G401.6 (cell line): Measurements from ENCODE around the gene UIMC1.

Source experiments
- FAIRE-seq: peaks from 2 replicates; lab custom pipeline; 2012; peaks lifted over from hg19 to GRCh38; lab: Jason Lieb, UNC

Gene UIMC1

GRCh38 chr5:176952531-176953193, 53.9 kb downstream of the UIMC1 start:
- no peak for FAIRE-seq

DNA sequence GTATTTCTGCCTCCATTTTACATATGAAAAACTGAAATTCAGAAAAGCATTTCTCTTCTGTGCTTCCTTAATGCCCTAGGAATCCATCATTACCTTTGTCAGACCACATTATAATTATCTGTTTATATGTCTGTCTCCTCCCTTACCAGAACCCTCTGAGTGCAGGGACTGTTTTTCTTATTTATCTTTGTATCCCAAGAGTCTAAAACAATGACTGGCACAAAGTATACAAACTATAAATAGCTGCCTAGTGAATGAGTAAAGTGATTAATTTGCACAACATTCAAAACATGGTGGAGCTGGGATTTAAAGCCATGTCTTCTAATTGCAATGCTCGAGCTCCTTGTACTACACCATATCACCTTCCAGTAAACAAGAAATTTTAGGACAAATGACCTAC, 58.1 kb downstream of the UIMC1 start:
- FAIRE-seq: no peak

GRCh38 chr5:176947847-176948246, 58.7 kb downstream of the UIMC1 start:
- no peak for FAIRE-seq

DNA sequence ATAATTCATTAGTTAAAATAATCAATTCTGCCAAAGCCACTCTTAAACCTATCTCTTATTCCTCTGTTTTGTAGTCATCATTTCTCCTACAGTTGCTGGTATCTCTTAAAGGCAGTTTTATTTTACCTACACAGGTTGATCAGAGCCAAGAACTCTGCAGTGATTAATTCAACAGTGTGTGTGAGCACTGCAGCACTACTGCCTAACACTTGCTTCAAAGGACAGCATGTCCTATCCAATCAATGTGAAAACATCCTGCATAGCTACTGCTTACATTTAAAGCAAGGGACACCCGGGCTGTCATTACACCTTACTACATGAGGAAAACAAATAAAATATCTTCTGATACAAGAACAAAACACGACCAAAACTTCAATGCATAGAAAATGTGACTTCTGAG, 62.3 kb downstream of the UIMC1 start:
- no peak for FAIRE-seq

GRCh38 chr5:176943816-176944215, 62.8 kb downstream of the UIMC1 start:
- FAIRE-seq: no peak

DNA sequence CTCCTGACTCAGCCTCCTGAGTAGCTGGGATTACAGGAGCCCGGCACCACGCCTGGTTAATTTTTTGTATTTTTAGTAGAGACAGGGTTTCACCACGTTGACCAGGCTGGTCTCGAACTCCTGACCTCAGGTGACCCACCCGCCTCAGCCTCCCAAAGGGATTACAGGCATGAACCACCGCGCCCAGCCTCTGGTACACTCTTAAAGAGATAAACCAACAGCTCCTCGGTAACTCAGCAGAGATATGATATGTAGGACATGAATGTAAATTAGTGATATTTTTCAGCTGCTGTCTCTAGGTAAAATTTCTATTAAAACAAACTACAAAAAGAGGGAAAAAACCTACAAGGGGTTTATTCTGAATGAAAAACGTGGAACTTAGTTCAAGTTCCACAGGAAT, 64.6 kb downstream of the UIMC1 start:
- no peak for FAIRE-seq

DNA sequence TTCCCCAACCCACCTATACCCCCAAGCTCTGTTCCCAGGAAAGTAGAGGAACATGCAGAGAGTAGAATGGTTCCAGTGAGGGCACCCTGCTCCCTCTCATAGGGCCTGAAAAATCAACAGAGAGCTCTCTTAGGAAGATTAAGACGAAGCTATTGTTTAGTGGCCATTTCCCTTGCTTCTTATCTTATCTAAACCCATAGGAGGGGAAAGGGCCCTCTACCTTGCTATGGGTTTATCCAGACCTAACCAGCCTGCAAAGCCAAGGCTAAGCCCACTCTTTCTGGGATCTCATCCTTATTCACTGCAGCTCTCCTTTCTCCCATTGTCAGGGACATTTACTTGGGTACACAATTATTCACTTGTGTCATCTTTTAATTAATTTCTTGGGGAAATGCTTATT, 68.1 kb downstream of the UIMC1 start:
- no peak for FAIRE-seq

- no peak for FAIRE-seq
Observed at GRCh38 chr5:176935017-176935416, 71.6 kb downstream of the UIMC1 start.

GRCh38 chr5:176934309-176934930, 72.2 kb downstream of the UIMC1 start:
- no peak for FAIRE-seq

- FAIRE-seq: no peak
Observed at GRCh38 chr5:176929654-176930053, 76.9 kb downstream of the UIMC1 start.

- no peak for FAIRE-seq
Observed at GRCh38 chr5:176927562-176927961, 79.0 kb downstream of the UIMC1 start.

DNA sequence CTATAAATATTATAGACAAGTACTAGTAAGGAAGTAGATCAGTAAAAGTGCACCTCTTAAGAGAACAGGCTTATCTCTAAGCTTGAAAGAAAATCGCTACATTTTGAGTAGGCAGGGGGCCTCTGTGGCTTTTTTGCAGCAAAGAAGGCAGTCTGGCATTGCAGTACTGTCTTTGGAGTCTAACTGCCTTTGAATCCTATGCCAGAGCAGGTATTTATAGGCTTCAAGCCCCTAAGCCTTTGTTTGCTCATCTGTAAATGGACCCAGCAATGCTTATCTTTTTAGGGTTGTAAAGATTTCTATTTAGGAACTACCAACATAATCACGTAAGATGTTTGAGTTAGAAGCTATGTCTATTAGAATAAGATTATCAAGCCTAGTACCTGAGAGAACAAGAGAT, 83.8 kb downstream of the UIMC1 start:
- FAIRE-seq: no peak

DNA sequence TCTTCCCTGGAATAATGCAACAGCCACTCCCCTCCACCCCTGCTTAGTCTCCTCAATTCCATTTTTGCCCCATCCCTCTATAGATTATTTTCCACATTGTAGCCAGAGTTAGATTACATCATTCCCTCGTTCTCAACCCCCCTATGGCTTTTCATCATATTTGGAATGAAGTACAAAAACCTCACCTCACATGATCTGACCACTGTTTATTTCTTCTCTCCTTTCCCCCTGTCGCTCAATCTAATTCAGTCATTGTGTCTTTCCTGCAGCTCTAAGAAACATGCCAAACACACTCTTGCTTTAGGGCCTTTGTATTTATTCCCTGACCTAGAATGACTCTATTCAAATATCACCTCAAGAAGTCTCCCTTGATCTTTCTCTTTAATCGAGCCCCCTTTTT, 84.9 kb downstream of the UIMC1 start:
- no peak for FAIRE-seq

DNA sequence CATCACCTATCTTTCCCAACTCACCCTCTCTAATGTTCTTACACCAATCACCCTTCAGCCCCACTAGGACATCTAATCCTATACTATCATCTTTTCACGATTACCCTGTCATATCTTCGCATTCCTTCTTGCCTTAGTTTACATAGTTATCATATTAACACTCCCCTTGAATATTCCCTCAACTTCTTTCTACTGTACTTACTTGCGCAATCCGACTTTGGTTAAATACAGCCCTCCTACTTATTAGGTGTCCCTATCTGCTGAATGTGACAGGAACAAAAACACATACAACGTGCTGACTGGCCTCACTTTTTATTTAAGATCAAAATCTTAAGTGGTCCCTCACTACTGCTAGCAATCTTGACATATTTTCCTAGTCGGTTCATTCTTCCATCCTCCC, 88.0 kb downstream of the UIMC1 start:
- FAIRE-seq: no peak

DNA sequence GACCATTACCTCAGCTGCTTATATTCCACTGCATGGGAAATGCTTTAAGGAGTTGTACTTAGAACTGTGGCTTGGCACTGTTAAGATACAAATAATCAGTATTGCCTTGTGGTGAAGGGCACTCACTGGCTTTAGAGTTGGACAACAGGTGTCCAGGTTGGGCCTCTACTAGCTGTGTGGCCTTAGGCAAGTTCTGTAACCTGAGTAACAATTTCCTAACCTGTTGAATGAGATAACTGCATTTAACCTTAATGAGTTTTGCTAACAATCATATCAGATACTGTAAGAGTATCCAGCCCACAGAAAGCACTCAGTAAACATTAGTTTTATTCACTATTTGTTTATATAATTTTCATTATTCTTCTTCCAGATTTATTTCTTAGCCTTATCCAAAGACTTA, 90.2 kb downstream of the UIMC1 start:
- FAIRE-seq: no peak

DNA sequence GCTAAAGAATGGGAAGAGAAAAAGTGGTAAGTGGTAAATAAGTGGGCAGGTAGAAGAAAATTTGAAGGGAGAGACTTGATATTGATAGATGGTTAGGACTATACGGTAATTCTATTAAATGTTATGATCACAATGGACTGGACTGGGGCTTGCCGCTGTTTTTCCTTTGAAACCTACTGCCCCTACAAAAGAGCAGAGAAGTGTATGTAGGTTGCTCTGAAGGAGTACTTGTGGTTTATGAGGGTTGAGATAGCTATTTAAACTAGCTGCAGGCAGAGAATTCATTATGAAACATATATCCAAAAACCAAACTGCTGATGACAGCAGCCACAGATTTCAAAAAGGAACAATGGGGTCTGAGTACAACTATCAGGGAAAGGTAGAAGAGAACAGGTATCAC, 90.7 kb downstream of the UIMC1 start:
- no peak for FAIRE-seq

- FAIRE-seq: no peak
Observed at GRCh38 chr5:176912115-176912514, 94.5 kb downstream of the UIMC1 start.

DNA sequence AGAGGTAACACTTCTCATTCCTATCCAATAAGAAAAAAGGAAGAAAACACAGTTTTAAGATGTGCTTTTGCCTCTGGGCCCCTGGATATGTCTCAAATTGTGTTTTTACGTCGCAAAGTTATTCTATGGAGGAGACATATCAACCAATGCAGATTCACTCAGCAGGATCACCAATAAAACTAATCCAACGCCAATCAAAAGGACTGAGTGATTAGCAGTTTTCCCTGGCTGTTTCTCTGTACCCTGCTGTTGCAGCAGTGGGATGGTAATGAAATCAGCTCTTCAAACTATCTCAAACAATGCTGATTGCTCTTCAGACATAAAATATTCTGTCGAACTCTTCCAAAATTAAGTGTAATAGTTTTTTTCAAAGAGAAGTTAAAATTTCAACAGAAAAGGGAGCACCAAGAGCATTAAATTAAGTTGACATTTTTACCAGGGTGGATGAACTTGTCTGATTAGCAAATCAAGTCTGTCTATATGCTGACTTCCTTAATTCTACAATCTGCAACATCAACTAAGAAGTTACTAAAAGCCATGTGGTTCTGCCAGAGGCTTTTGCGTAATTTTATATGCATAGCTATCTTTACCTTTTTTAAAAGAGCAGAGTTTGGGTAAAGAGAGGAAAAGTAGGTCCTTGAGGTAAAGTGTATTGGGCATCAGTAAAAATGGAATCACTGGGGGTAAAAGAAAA, 97.8 kb downstream of the UIMC1 start:
- no peak for FAIRE-seq

- no peak for FAIRE-seq
Observed at GRCh38 chr5:176906796-176907195, 99.8 kb downstream of the UIMC1 start.

- no peak for FAIRE-seq
Observed at GRCh38 chr5:176906126-176906525, 100.5 kb downstream of the UIMC1 start.

GRCh38 chr5:176904276-176904675, 102.3 kb downstream of the UIMC1 start:
- no peak for FAIRE-seq

- FAIRE-seq: no peak
Observed at GRCh38 chr5:176902911-176903664, 103.5 kb downstream of the UIMC1 start.
